Mesodermal cell (in vitro differentiated cells): ENCODE measurements around the gene NEO1.

Experiments
- H3K27ac ChIP-seq: 2 replicates; pipeline ENCODE4 v1.7.0; 2013; ENCODE audit warnings: mild to moderate bottlenecking, low read depth, low read length, moderate library complexity; ENCODE audit not compliant: severe bottlenecking
- H3K36me3 ChIP-seq: 2 replicates; pipeline ENCODE4 v1.7.1; 2013; ENCODE audit warnings: mild to moderate bottlenecking, low read length, moderate library complexity; ENCODE audit not compliant: control insufficient read depth, insufficient read depth
- H3K4me1 ChIP-seq: one replicate; pipeline ENCODE4 v1.7.1; 2013; ENCODE audit warnings: mild to moderate bottlenecking, low read length; ENCODE audit not compliant: insufficient read depth, control insufficient read depth, poor library complexity, severe bottlenecking
- H3K4me3 ChIP-seq: 2 replicates; pipeline ENCODE4 v1.7.0; 2013; ENCODE audit warnings: low read length, control low read depth, mild to moderate bottlenecking; ENCODE audit not compliant: insufficient read depth, poor library complexity, severe bottlenecking; ENCODE audit errors: extremely low read depth
- H3K9me3 ChIP-seq: 2 replicates; pipeline ENCODE4 v1.7.1; 2013; ENCODE audit warnings: mild to moderate bottlenecking, low read length, moderate library complexity; ENCODE audit not compliant: control insufficient read depth
- WGBS, 2 experiments: methylation state at CpG; one replicate each; pipeline ENCODE4 v1.1.5; 2013; ENCODE audit warnings: missing lambda C conversion rate in 2 of 2; ENCODE audit not compliant: insufficient coverage in 2 of 2; 5-methylcytosine and 5-hydroxymethylcytosine counted together

The NEO1 gene

DNA sequence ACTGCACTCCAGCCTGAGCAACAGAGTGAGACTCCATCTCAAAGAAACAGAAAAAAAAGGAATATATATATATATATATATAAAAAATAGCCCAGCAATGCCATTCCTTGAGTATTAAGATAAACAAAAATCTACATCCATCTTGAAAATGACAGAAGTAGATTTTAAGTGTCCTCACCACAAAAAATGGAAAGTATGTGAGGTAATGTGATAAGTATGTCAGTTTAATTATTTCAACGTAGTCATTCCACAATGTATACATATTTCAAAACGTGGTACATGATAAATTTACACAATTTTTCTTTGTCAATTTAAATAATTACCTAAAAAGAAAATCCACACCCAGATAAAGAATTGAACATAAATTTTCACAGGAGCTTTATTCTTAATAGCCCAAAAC is 261.6 kb downstream of the NEO1 start:
- WGBS, 2 experiments, result no CpG with 5 or more reads among the region's 2 CpGs
- H3K4me1 ChIP-seq, result no peaks in the 10 kb centered on the region
- no peaks in the 10 kb centered on the region for H3K36me3 ChIP-seq
- H3K4me3 ChIP-seq, result no peak overlapping the region
- H3K27ac ChIP-seq, result no peak overlapping the region
- H3K9me3 ChIP-seq, result no peaks in the 10 kb centered on the region

DNA sequence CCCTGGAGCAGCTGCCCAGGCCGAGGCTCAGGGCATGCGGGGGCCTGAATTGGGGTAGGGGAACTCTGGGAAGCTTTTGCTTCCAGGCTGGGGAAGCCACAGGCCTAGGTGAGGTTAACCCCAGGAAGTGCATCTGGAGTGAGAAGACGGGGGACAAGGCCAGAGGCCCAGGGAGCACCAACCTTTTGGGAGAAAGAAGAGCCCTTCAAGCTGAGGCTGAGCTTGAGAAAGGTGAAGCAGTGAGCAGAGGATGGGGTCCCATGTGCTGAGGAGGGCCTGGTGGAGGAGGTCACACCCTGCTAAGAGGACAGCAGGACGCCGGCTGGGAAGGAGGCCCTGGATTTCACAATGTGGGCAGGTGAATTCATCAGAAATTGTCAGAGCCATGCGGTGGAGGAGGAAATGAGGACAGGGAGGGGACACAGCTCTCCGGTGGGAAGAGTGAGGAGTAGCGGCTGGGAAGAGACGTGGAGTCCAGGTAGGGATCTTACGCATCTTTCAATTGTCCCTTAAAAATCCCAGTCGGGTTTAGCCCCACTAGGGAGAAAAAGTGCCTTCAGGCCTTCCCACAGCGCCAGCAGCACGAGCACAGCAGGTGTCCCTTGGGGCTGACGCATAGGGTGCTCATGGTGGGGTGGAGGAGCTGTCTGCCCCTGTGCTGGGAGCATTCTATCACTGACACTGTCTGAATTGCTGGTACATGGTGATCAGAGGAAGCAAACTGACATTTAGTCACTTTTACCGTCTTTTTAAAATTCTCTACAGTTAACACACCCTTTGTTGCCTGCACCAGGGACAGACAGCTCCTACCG is 265.6 kb downstream of the NEO1 start:
- Histone ChIP-seq H3K9me3 (no peaks in the 10 kb centered on the region), H3K36me3 (no peaks in the 10 kb centered on the region), H3K4me3 (no peak overlapping the region), H3K4me1 (no peaks in the 10 kb centered on the region), H3K27ac (peak overlapping the region; percentile 41)
- WGBS, 2 experiments, result 83% methylated on average over 15 to 16 of the region's 16 CpGs

DNA sequence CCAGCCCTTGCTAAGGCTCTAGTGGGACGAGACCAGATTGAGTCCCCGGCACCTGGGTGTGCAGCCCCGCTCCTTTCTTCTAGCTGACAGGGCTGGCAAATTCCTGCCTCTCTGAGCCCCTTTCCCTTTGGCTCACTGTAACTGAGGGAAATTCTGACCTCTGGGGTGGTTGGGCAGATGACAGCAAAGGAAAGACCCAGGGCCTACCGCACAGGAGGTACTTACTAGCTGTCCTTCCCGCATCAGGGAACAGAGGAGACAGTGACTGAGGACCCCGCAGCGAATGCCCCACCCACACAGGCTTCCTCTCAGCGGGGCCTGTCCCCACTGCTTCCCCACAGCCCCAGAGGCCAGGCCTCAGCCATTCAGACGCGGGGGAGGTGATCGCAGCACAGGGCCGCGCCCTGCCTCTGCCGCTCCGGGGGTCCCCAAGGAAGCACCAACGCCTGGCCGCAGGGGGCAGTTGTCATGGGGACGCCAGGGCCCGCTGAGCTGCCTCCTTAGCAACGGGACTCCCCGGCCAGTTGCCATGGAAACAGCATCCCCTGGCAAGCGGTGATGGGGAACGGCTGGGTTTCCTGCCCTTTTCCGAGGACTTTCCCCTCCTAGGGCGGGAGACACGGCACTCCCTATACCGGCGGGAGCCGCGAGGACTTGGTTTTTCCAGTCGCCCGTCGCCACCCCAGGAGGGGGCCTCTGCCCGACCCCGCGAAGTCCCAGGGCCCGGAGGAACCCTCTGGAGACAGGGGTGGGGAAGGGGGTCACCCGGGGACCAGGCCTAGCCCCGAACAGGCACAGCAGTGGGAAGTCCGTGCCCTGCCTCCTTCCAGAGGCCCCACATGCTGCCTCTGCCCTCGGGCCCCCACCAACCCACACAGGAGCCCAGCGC is 266.4 kb downstream of the NEO1 start:
- Histone ChIP-seq H3K9me3 (no peaks in the 10 kb centered on the region), H3K4me1 (no peaks in the 10 kb centered on the region), H3K36me3 (no peaks in the 10 kb centered on the region), H3K4me3 (no peak overlapping the region), H3K27ac (peak overlapping the region; percentile 41)
- WGBS, 2 experiments, result 23 to 29% methylated on average over 26 to 30 of the region's 42 CpGs

DNA sequence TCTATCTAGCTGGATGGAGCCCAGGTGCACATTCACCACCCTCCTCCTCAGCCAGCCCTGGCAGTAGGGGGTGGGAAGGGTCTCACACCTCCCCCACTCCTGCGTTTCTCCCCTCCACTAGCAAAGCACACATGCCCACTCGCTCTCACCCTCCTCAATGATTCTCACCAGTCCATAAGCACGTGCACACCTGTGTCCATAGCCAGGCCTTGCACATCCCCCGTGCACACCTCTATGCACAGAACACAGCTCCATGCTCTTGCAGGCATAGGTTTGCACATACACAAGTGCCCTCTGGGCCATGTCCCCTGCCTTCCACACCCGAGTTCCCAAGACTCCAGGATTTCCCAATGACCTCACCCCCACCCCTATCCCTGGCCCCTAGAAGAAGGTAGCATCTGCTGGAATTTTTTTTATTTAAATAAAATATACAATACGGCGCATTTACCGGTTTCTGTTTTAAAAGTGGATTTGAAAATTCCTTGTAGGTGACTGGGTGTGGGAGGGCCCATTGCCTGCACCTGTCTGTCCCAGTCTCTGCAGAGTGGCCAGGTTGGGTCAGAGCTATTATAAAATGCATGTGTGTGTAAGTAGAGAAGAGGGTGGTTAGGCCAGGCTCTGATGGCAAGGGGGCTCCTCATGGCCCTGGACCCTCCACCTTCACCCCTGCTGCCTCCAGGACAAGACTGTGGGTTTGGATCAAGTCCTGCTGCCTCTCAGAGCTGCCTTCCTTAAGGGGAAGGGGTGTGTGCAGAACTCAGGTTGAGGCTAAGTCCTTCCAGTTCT is 267.4 kb downstream of the NEO1 start:
- 75 to 90% methylated on average over 2 to 5 of the region's 8 CpGs for WGBS, 2 experiments
- H3K27ac ChIP-seq, result no peak overlapping the region
- no peaks in the 10 kb centered on the region for H3K36me3 ChIP-seq
- H3K4me3 ChIP-seq, result no peak overlapping the region
- no peaks in the 10 kb centered on the region for H3K9me3 ChIP-seq
- H3K4me1 ChIP-seq, result no peaks in the 10 kb centered on the region

DNA sequence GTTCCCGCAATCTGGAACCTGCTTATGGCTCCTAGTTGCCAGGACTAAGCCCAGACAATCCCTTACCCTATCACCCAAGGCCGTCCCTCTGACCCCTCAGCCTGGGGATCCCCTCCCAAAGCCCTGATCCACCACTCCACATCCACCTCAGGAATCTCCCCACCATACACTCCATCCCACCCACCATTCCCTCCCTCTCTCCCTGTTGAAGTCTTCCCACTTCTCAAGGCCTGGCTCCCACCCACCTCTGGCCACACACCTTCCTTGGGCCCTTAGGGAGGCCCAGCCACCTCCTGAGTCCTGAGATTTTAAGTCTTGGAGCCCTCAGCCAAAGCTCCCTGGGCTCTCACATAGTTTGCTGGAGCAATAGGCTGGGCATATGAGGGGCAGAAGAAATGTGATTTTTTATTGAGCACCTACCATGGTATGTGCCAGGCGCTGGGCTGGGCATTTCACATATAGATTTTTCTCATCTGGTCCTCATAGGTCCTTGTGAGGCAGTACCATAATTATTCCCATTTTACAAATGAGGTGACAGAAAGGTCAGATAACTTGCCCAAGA is 268.4 kb downstream of the NEO1 start:
- Histone ChIP-seq H3K4me1 (peaks cover 7% of the 10 kb centered on the region), H3K4me3 (no peak overlapping the region), H3K36me3 (no peaks in the 10 kb centered on the region), H3K27ac (no peak overlapping the region), H3K9me3 (no peaks in the 10 kb centered on the region)
- WGBS, 2 experiments, result 98 to 100% methylated on average over 2 to 3 of the region's 3 CpGs

DNA sequence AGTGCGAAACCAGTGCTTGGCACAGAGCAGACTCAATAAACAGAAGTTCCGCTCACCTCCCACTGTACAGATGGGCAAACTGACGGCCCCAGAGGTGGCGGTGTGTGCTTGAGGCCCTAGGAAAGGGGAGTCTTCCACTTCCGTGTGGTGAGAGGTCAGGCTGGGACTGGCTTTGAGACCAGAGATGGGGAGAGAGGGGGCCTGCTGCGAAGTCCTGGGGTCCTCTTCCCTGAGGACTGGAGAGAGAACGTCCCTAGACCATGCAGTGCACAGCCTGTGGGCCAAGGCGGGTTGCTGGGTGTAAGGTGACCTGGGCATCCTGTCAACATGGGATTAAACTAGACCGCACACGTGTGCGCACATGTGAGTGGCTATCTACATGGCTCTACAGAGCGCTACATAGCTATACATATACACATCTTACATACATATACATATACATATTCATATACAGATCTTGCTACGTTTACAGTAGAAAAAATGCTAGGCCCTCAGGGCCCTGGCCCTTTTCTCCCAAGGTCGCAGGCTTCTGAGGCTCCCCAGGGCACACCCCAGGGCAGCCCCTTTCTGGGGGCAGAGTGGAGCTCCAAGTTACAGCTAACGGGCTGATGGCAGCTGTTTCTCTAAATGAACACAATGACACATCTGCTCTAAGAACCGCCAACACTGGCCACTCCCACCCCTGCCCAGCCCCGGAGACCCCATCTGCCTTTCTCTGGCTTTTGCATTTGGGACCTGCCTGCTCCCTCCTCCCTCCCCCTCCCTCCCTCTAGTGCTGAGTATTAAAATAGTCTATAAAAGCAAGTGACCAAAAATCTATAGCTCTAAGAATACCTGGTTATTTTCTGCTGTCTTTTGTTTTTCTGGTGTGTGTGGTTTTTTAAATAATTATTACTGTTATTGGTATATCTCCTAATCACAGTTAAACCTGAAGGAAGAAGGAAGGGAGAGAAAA is 269.5 kb downstream of the NEO1 start:
- Histone ChIP-seq H3K4me3 (no peak overlapping the region), H3K4me1 (peaks cover 12% of the 10 kb centered on the region), H3K36me3 (no peaks in the 10 kb centered on the region), H3K9me3 (no peaks in the 10 kb centered on the region), H3K27ac (no peak overlapping the region)
- 82 to 92% methylated on average over 14 of the region's 17 CpGs for whole genome bisulfite sequencing, 2 experiments

DNA sequence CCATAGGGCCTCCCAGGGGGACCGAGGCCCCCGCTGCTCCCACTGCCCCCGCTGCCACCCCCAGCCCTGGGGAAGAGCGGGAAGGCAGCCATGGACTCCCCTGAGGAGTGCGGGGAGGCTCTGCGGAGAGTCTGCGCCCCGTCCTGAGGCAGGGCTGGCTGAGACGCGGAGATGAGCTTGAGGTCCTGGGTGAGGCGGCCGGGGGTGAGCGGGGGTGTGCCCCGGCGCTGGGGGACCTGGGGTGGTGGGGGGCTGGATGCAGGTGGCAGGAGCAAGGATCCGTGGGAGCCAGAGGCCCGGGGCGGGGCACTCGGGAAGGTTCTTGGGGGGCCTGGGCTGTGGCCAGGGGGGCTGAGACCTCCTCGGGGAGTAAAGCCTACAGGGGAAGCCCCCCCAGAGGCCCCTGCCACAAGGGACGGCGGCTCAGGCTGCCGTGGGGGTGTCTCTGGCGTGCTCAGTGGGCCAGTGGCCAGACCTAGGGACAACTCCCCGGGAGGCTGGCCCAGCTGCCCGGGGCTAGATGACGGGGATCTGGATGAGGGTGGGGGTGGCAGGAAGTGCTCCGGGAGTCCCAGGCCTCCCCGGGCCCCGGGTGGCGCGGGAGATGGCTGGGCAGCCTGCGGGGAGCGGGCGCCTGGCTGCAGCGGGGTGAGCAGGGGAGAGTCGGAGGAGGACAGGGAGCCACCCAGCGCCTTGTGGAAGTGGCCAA is 270.6 kb downstream of the NEO1 start:
- H3K9me3 ChIP-seq, result no peaks in the 10 kb centered on the region
- no peak overlapping the region for H3K4me3 ChIP-seq
- H3K27ac ChIP-seq, result no peak overlapping the region
- peaks cover 12% of the 10 kb centered on the region for H3K4me1 ChIP-seq
- 92 to 94% methylated on average over 22 to 32 of the region's 38 CpGs for WGBS, 2 experiments
- no peaks in the 10 kb centered on the region for H3K36me3 ChIP-seq

DNA sequence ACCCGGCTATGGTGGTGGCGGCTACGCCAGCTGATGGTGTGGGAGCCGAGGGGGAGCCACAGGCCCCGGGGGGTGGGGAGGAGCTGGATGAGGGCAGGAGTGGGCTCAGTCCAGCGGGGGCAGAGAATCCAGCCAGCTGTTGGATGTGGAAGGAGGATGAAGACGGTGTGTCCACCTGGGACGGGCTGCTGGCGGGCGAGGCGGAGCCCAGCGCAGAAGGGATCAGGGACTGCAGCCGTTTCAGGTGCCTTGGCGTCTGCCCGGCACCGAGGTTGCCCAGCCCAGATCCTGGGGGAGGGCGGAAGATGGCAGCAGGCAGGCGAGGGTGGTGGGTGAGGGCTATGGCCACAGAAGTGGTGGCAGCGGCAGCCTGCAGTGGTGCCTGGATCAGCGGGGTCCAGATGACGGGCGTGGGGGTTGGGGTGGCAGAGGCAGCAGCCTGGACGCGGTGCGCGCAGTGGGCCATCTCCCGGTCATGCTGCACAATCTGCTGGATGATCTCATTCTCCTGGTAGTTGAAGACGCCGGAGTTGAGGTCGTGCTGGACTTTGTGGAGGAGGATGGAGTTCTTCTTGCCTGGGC is 271.2 kb downstream of the NEO1 start:
- WGBS, 2 experiments, result 97% methylated on average over 28 to 30 of the region's 30 CpGs

DNA sequence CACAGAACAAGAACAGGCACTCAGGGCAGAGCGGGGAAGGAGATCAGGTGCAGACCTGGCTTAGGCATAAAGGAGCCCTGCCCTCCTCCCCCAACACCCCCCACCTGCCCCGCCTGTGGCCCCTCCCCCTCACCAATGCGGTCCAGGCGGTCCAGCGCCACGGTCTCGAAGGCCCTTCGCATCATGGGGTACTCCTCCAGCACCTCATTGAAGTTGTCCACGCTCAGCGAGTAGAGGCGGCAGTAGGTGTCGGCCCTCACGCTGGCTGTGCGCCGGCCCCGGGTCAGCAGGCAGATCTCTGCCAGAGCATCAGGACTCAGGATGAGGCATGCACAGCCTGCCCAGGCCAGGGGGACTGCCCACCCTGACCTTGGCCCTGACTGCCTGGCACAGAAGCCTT is 271.7 kb downstream of the NEO1 start:
- Histone ChIP-seq H3K4me3 (no peak overlapping the region), H3K4me1 (peaks cover 12% of the 10 kb centered on the region), H3K27ac (no peak overlapping the region), H3K9me3 (no peaks in the 10 kb centered on the region), H3K36me3 (no peaks in the 10 kb centered on the region)
- WGBS, 2 experiments, result 96 to 99% methylated on average over 10 to 14 of the region's 16 CpGs

More for the DNA sequence above, 271.2 kb downstream of the NEO1 start:
- H3K36me3 ChIP-seq, result no peaks in the 10 kb centered on the region
- H3K9me3 ChIP-seq, result no peaks in the 10 kb centered on the region
- no peak overlapping the region for H3K4me3 ChIP-seq
- no peak overlapping the region for H3K27ac ChIP-seq
- peaks cover 12% of the 10 kb centered on the region for H3K4me1 ChIP-seq
